Erythroblast (primary cell): ENCODE results near the gene PLXNC1.

Source experiments
- GATA1 ChIP-seq: IDR thresholded peaks from 2 replicates; pipeline ENCODE4 v1.6.1; 2011; ENCODE audit warnings: low read depth, mild to moderate bottlenecking, control low read depth, low read length, moderate library complexity
- POLR2A ChIP-seq: IDR thresholded peaks from 2 replicates; pipeline ENCODE4 v1.6.1; 2011; ENCODE audit warnings: mild to moderate bottlenecking, low read length

GRCh38 chr12:94326234-94326633 is 177.9 kb downstream of the PLXNC1 start:
- TF ChIP-seq GATA1 (no peak), POLR2A (no peak)
